ENCODE results near the gene PLVAP.

PLVAP gene

GRCh38 chr19:17330262-17331044 is 46.7 kb downstream of the PLVAP start:
- Mint-ChIP-seq H3K27me3 (ENCODE audit: low read depth) (peaks cover 11% of the 10 kb centered on the region), H3K4me3 (peak overlapping the region; percentile 26), H3K27ac (no peak overlapping the region), H3K4me1 (ENCODE audit: low read depth) (peaks cover 17% of the 10 kb centered on the region), H3K9me3 (no peaks in the 10 kb centered on the region), H3K36me3 (ENCODE audit: low read depth) (peaks cover 17% of the 10 kb centered on the region)
- DNase-seq (ENCODE audit: low spot score): no peak

- H3K36me3 Mint-ChIP-seq (ENCODE audit: low read depth): peaks cover 17% of the 10 kb centered on the region
- peaks cover 11% of the 10 kb centered on the region for H3K27me3 Mint-ChIP-seq (ENCODE audit: low read depth)
- H3K4me1 Mint-ChIP-seq (ENCODE audit: low read depth): peaks cover 12% of the 10 kb centered on the region
- H3K27ac Mint-ChIP-seq: no peak overlapping the region
- DNase-seq (ENCODE audit: low spot score): no peak
- H3K9me3 Mint-ChIP-seq: no peaks in the 10 kb centered on the region
- peak overlapping the region; percentile 42 for H3K4me3 Mint-ChIP-seq
Observed at GRCh38 chr19:17329366-17330261, 47.5 kb downstream of the PLVAP start.

- peaks cover 11% of the 10 kb centered on the region for H3K27me3 Mint-ChIP-seq (ENCODE audit: low read depth)
- peaks cover 14% of the 10 kb centered on the region for H3K36me3 Mint-ChIP-seq (ENCODE audit: low read depth)
- peak overlapping the region; percentile 54 for H3K4me3 Mint-ChIP-seq
- no peak for DNase-seq (ENCODE audit: low spot score)
- peaks cover 8% of the 10 kb centered on the region for H3K4me1 Mint-ChIP-seq (ENCODE audit: low read depth)
- H3K27ac Mint-ChIP-seq: no peak overlapping the region
- no peaks in the 10 kb centered on the region for H3K9me3 Mint-ChIP-seq
Observed at GRCh38 chr19:17328517-17329365, 48.4 kb downstream of the PLVAP start.

- no peak overlapping the region for H3K27ac Mint-ChIP-seq
- H3K36me3 Mint-ChIP-seq (ENCODE audit: low read depth): peaks cover 14% of the 10 kb centered on the region
- peaks cover 4% of the 10 kb centered on the region for H3K4me1 Mint-ChIP-seq (ENCODE audit: low read depth)
- no peaks in the 10 kb centered on the region for H3K9me3 Mint-ChIP-seq
- H3K27me3 Mint-ChIP-seq (ENCODE audit: low read depth): peaks cover 11% of the 10 kb centered on the region
- peak overlapping the region; percentile 59 for H3K4me3 Mint-ChIP-seq
- no peak for DNase-seq (ENCODE audit: low spot score)
Observed at GRCh38 chr19:17327654-17328516, 49.3 kb downstream of the PLVAP start.

GRCh38 chr19:17327068-17327653 is 50.0 kb downstream of the PLVAP start:
- Mint-ChIP-seq H3K4me3 (no peak overlapping the region), H3K27ac (no peak overlapping the region), H3K36me3 (ENCODE audit: low read depth) (peaks cover 17% of the 10 kb centered on the region), H3K27me3 (ENCODE audit: low read depth) (peaks cover 11% of the 10 kb centered on the region), H3K9me3 (no peaks in the 10 kb centered on the region), H3K4me1 (ENCODE audit: low read depth) (no peaks in the 10 kb centered on the region)
- no peak for DNase-seq (ENCODE audit: low spot score)

GRCh38 chr19:17326595-17326966 is 50.6 kb downstream of the PLVAP start:
- no peak overlapping the region for H3K27ac Mint-ChIP-seq
- H3K4me3 Mint-ChIP-seq: no peak overlapping the region
- no peaks in the 10 kb centered on the region for H3K4me1 Mint-ChIP-seq (ENCODE audit: low read depth)
- no peak for DNase-seq (ENCODE audit: low spot score)
- no peaks in the 10 kb centered on the region for H3K9me3 Mint-ChIP-seq
- H3K36me3 Mint-ChIP-seq (ENCODE audit: low read depth): peaks cover 18% of the 10 kb centered on the region
- peaks cover 11% of the 10 kb centered on the region for H3K27me3 Mint-ChIP-seq (ENCODE audit: low read depth)

- H3K27ac Mint-ChIP-seq: no peak overlapping the region
- H3K27me3 Mint-ChIP-seq (ENCODE audit: low read depth): peaks cover 11% of the 10 kb centered on the region
- no peaks in the 10 kb centered on the region for H3K9me3 Mint-ChIP-seq
- no peak overlapping the region for H3K4me3 Mint-ChIP-seq
- no peak for DNase-seq (ENCODE audit: low spot score)
- H3K4me1 Mint-ChIP-seq (ENCODE audit: low read depth): no peaks in the 10 kb centered on the region
- peaks cover 18% of the 10 kb centered on the region for H3K36me3 Mint-ChIP-seq (ENCODE audit: low read depth)
Observed at GRCh38 chr19:17325881-17326594, 51.1 kb downstream of the PLVAP start.

GRCh38 chr19:17325133-17325532 is 52.0 kb downstream of the PLVAP start:
- Mint-ChIP-seq H3K9me3 (no peaks in the 10 kb centered on the region), H3K27me3 (ENCODE audit: low read depth) (peaks cover 5% of the 10 kb centered on the region), H3K4me3 (no peak overlapping the region), H3K27ac (no peak overlapping the region), H3K36me3 (ENCODE audit: low read depth) (peaks cover 14% of the 10 kb centered on the region), H3K4me1 (ENCODE audit: low read depth) (no peaks in the 10 kb centered on the region)
- no peak for DNase-seq (ENCODE audit: low spot score)

GRCh38 chr19:17324357-17325114 is 52.6 kb downstream of the PLVAP start:
- Mint-ChIP-seq H3K27me3 (ENCODE audit: low read depth) (no peaks in the 10 kb centered on the region), H3K27ac (no peak overlapping the region), H3K9me3 (no peaks in the 10 kb centered on the region), H3K4me1 (ENCODE audit: low read depth) (no peaks in the 10 kb centered on the region), H3K4me3 (no peak overlapping the region), H3K36me3 (ENCODE audit: low read depth) (peaks cover 16% of the 10 kb centered on the region)
- DNase-seq (ENCODE audit: low spot score): no peak

GRCh38 chr19:17323964-17324332 is 53.2 kb downstream of the PLVAP start:
- Mint-ChIP-seq H3K4me3 (no peak overlapping the region), H3K9me3 (no peaks in the 10 kb centered on the region), H3K27me3 (ENCODE audit: low read depth) (no peaks in the 10 kb centered on the region), H3K36me3 (ENCODE audit: low read depth) (peaks cover 20% of the 10 kb centered on the region), H3K4me1 (ENCODE audit: low read depth) (no peaks in the 10 kb centered on the region), H3K27ac (no peak overlapping the region)
- DNase-seq (ENCODE audit: low spot score): no peak

- Mint-ChIP-seq H3K9me3 (no peaks in the 10 kb centered on the region), H3K4me1 (ENCODE audit: low read depth) (no peaks in the 10 kb centered on the region), H3K4me3 (no peak overlapping the region), H3K27ac (no peak overlapping the region), H3K36me3 (ENCODE audit: low read depth) (peaks cover 20% of the 10 kb centered on the region), H3K27me3 (ENCODE audit: low read depth) (no peaks in the 10 kb centered on the region)
- DNase-seq (ENCODE audit: low spot score): no peak
Observed at GRCh38 chr19:17323300-17323963, 53.7 kb downstream of the PLVAP start.

Data from T-helper 2 cell treated with Interferon-gamma antibody and Interleukin-4, amounts not matched to agents 5 μg/mL and 100 μg/mL, for 36 hours (primary cell).